Loucy (cell line): ENCODE data around the gene MCAT.

Experiments used
- H2AFZ ChIP-seq: fragments of 200-600 bp; sonication (generic); 2 replicates; pipeline ENCODE4 v1.6.0; 2016; ENCODE audit warnings: antibody characterized with exemption, mild to moderate bottlenecking, low read length, moderate library complexity
- H3F3A ChIP-seq: fragments of 200-600 bp; 2 replicates; pipeline ENCODE4 v1.6.0; 2016; ENCODE audit warnings: antibody characterized with exemption, low read depth, mild to moderate bottlenecking
- H3K27me3 ChIP-seq: fragments of 200-600 bp; sonication (generic); 2 replicates; pipeline ENCODE4 v1.6.1; 2014; ENCODE audit warnings: low read length, mild to moderate bottlenecking; ENCODE audit not compliant: insufficient read depth, poor library complexity, severe bottlenecking
- H3K36me3 ChIP-seq: fragments of 200-600 bp; sonication (generic); 2 replicates; pipeline ENCODE4 v1.6.1; 2016; ENCODE audit warnings: low read length; ENCODE audit not compliant: insufficient read depth
- H3K4me1 ChIP-seq: fragments of 200-600 bp; sonication (generic); 2 replicates; pipeline ENCODE4 v1.5.1; 2014; ENCODE audit warnings: low read length, mild to moderate bottlenecking; ENCODE audit not compliant: insufficient read depth, poor library complexity, severe bottlenecking
- H3K4me2 ChIP-seq: fragments of 200-600 bp; sonication (generic); 2 replicates; pipeline ENCODE4 v1.6.0; 2014; ENCODE audit warnings: antibody characterized with exemption, low read length, low read depth, mild to moderate bottlenecking; ENCODE audit not compliant: poor library complexity, severe bottlenecking
- H3K4me3 ChIP-seq: fragments of 200-600 bp; sonication (generic); 2 replicates; pipeline ENCODE4 v1.5.1; 2014; ENCODE audit warnings: low read length, mild to moderate bottlenecking, mixed read lengths; ENCODE audit not compliant: poor library complexity, severe bottlenecking
- H3K79me2 ChIP-seq: fragments of 200-600 bp; sonication (generic); 2 replicates; pipeline ENCODE4 v1.6.1; 2014; ENCODE audit warnings: low read length; ENCODE audit not compliant: insufficient read depth
- H3K9ac ChIP-seq: fragments of 200-600 bp; sonication (generic); 2 replicates; pipeline ENCODE4 v1.6.0; 2014; ENCODE audit warnings: mild to moderate bottlenecking, low read depth, low read length, moderate library complexity; ENCODE audit not compliant: poor library complexity, severe bottlenecking
- H3K9me2 ChIP-seq: fragments of 200-600 bp; sonication (generic); replicated peaks from 2 replicates; pipeline ENCODE4 v1.6.1; 2016; ENCODE audit warnings: low read depth, low read length, mixed read lengths
- H3K9me3 ChIP-seq: fragments of 200-600 bp; sonication (generic); 2 replicates; pipeline ENCODE4 v1.6.1; 2014; ENCODE audit warnings: mild to moderate bottlenecking, antibody characterized with exemption, low read length, low read depth; ENCODE audit not compliant: insufficient read depth
- H4K20me1 ChIP-seq: fragments of 200-600 bp; sonication (generic); 2 replicates; pipeline ENCODE4 v1.6.0; 2014; ENCODE audit warnings: antibody characterized with exemption, low read length, mild to moderate bottlenecking; ENCODE audit not compliant: insufficient read depth, poor library complexity, severe bottlenecking
- CTCF ChIP-seq: fragments of 200-600 bp; sonication (generic); conservative IDR thresholded peaks from 2 replicates; pipeline ENCODE4 v1.5.1; 2014; ENCODE audit warnings: mild to moderate bottlenecking, antibody characterized with exemption, low read length
- EZH2phosphoT487 ChIP-seq: fragments of 200-600 bp; IDR thresholded peaks from 2 replicates; pipeline ENCODE4 v1.6.1; 2018; ENCODE audit warnings: antibody characterized with exemption, mild to moderate bottlenecking, moderate library complexity, borderline replicate concordance

Gene MCAT

GRCh38 chr22:43134553-43134952 lies 8.6 kb downstream of the MCAT start:
- H3K4me3 ChIP-seq, result no peak overlapping the region
- no peak overlapping the region for H3K4me2 ChIP-seq
- H3K79me2 ChIP-seq, result 0 out of 2 replicates have a peak, but pooled peaks cover under 1% of the 10 kb centered on the region
- no peak overlapping the region for H2AFZ ChIP-seq
- H3K36me3 ChIP-seq, result peaks cover 19% of the 10 kb centered on the region; the same call in 1 of the 2 replicates
- no peak for TF ChIP-seq CTCF
- no peaks in the 10 kb centered on the region for H3K9me2 ChIP-seq
- H4K20me1 ChIP-seq, result no peaks in the 10 kb centered on the region
- no peaks in the 10 kb centered on the region for H3F3A ChIP-seq
- no peaks in the 10 kb centered on the region for H3K9me3 ChIP-seq
- no peak overlapping the region for H3K9ac ChIP-seq
- H3K27me3 ChIP-seq, result no peaks in the 10 kb centered on the region
- peaks cover 2% of the 10 kb centered on the region for H3K4me1 ChIP-seq

- TF ChIP-seq CTCF (no peak), EZH2phosphoT487 (no peak)
- no peak overlapping the region for H3K4me3 ChIP-seq
- H3K27me3 ChIP-seq, result no peaks in the 10 kb centered on the region
- no peaks in the 10 kb centered on the region for H3F3A ChIP-seq
- H3K79me2 ChIP-seq, result no peaks in the 10 kb centered on the region
- no peaks in the 10 kb centered on the region for H3K9me3 ChIP-seq
- peaks cover 19% of the 10 kb centered on the region; the same call in 1 of the 2 replicates for H3K36me3 ChIP-seq
- H3K4me1 ChIP-seq, result peaks cover 14% of the 10 kb centered on the region
- no peaks in the 10 kb centered on the region for H4K20me1 ChIP-seq
- H2AFZ ChIP-seq, result no peak overlapping the region
- H3K9me2 ChIP-seq, result no peaks in the 10 kb centered on the region
- H3K4me2 ChIP-seq, result no peak overlapping the region
- H3K9ac ChIP-seq, result no peak overlapping the region
Measured at GRCh38 chr22:43133401-43133800, 9.8 kb downstream of the MCAT start.

- Histone ChIP-seq H3K9me3 (no peaks in the 10 kb centered on the region), H2AFZ (no peak overlapping the region), H3K4me2 (no peak overlapping the region), H3K79me2 (no peaks in the 10 kb centered on the region), H3K4me3 (no peak overlapping the region), H3K9me2 (no peaks in the 10 kb centered on the region), H3K36me3 (peaks cover 12% of the 10 kb centered on the region; the same call in 1 of the 2 replicates), H4K20me1 (no peaks in the 10 kb centered on the region), H3F3A (no peaks in the 10 kb centered on the region), H3K4me1 (peaks cover 17% of the 10 kb centered on the region), H3K27me3 (no peaks in the 10 kb centered on the region), H3K9ac (no peak overlapping the region)
- no peak for TF ChIP-seq EZH2phosphoT487
- TF ChIP-seq CTCF, result no peak
Measured at GRCh38 chr22:43131773-43132501, 11.3 kb downstream of the MCAT start.
